AG10803 (cell line): ENCODE data around the gene GNB5.

Source experiments
- DNase-seq: peaks from one replicate; pipeline ENCODE4 v3.0.0; 2010; ENCODE audit warnings: low read depth
- H3K4me3 ChIP-seq: 2 replicates; pipeline ENCODE4 v1.5.1; 2011; ENCODE audit warnings: mild to moderate bottlenecking, low read length, control low read depth
- CTCF ChIP-seq: conservative IDR thresholded peaks from 2 replicates; pipeline ENCODE4 v1.5.1; 2011; ENCODE audit warnings: mild to moderate bottlenecking, low read length, control low read depth, inconsistent platforms

The GNB5 gene

GRCh38 chr15:52220937-52221660 is 29.9 kb upstream of the GNB5 start:
- no peak for DNase-seq
- no peak for TF ChIP-seq CTCF
- H3K4me3 ChIP-seq: no peak overlapping the region

DNA sequence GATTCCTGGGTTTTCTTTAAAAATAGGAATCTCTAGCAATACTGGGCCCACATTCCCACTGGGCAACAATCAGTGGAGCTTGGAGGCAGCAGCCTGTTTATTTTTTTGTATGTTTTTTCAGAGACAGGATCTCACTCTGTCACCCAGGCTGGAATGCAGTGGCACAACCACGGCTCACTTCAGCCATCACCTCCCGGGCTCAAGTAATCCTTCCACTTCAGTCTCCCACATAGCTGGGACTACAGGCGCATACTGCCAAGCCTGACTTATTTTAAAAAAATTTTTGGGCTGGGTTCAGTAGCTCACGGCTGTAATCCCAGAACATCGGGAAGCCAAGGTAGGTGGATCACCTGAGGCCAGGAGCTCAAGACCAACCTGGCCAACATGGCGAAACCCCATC is 29.1 kb upstream of the GNB5 start:
- no peak for TF ChIP-seq CTCF
- no peak for DNase-seq
- H3K4me3 ChIP-seq: no peak overlapping the region

DNA sequence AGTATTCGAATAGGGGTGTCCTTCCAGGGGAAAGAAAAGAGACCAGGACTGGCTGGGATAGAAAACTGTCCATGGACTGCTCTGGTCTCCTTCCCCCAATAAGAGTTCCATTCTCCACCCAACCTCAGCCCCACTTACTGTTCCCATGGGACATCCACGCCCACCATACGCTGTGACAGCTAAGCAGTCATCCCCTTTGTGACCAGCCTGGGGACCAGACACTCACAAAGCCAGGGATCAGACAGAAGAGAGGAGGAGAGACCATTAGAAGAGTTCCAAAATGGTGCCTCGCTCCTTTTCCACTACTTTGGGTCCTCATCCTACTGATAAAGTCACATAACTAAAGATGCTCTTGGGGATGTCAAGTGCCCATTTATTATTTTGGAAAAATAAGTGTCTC is 27.6 kb upstream of the GNB5 start:
- TF ChIP-seq CTCF: no peak
- no peak overlapping the region for H3K4me3 ChIP-seq
- DNase-seq: no peak

DNA sequence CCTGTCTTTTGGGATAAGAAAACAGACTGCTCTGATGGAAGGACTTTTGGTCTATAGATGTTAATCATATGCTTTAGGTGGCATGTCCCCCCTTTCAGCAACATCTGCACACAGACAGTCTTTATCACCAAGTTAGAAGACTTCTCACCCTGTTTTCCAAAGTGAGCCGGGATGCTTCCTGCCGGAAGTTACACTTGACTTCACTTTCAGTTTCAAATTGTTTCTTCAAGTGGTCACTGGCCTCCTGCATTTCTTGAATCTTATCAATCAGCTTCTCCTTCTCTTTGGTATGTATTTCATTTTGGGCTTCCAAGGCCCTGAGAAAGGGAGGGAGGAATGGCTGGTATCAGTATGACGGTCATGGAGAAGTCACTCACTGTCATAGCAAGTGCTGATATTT is 27.2 kb upstream of the GNB5 start:
- TF ChIP-seq CTCF: no peak
- no peak for DNase-seq
- H3K4me3 ChIP-seq: no peak overlapping the region

GRCh38 chr15:52217186-52217585 is 26.0 kb upstream of the GNB5 start:
- no peak for TF ChIP-seq CTCF
- H3K4me3 ChIP-seq: no peak overlapping the region
- no peak for DNase-seq

- no peak for TF ChIP-seq CTCF
- DNase-seq: no peak
- H3K4me3 ChIP-seq: no peak overlapping the region
These were observed 23.4 kb upstream of the GNB5 start for GRCh38 chr15:52214553-52214952.

GRCh38 chr15:52213206-52213605 is 22.0 kb upstream of the GNB5 start:
- no peak for DNase-seq
- no peak overlapping the region for H3K4me3 ChIP-seq
- TF ChIP-seq CTCF: no peak
